GM19240 (cell line): ENCODE results near the gene DTL.

Experiments
- DNase-seq: peaks from one replicate; pipeline ENCODE4 v3.0.0; 2011; ENCODE audit warnings: low spot score; ENCODE audit not compliant: insufficient read length

Gene DTL

DNA sequence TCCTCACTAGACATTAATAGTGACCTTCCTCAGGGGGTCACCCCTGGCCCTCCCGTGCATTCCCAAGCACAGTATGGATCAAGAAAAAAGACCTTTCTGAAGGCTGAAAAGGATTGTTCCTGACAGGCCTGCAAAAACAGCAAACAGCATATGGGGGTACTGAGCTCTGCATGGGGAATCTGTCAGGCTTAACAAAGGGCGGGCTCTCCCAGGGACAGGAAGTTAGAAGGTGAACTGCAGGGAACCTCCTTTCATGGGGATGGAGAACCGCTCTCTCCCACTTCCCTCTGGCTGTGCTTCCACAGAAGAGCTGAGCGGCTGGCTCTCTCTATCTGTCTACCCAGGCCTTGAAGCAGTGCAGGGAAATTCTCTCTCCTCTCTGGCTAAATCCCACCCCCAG, 91.7 kb downstream of the DTL start:
- DNase-seq, result no peak

GRCh38 chr1:212129781-212130180, 94.2 kb downstream of the DTL start:
- no peak for DNase-seq

GRCh38 chr1:212132025-212132424, 96.5 kb downstream of the DTL start:
- no peak for DNase-seq

DNA sequence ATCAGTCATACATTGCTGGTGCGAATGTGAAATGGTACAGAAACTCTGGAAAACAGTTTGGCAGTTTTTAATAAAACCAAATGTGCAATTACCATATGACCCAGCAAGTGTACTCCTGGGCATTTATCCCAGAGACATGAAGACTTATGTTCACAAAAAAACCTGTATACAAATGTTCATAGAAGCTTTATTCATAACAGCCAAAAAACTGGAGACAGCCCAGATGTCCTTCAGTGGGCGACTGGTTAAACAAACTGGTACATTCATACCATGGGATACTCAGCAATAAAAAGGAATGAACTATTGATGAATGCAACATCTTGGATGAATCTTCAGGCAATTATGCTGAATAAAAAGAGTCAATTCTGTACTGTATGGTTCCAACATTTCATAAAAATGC, 97.8 kb downstream of the DTL start:
- no peak for DNase-seq

DNA sequence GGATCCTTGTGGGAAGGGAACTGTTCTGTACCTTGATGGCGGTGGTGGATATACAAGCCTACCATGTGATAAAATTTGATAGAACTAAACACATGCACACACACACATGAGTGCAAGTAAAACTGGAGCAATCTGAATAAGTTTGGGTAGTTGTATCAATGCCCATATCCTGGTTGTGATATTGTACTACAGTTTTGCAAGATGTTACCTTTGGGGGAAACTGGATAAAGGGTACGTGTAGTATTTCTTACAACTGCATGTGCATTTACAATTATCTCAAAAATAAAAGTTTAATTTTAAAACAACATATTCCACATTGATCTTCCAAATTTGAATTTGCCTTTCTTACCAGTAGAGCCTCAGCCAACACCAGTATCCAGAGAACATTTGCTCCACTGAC, 99.6 kb downstream of the DTL start:
- no peak for DNase-seq

GRCh38 chr1:212137854-212138253, 102.3 kb downstream of the DTL start:
- DNase-seq, result no peak

GRCh38 chr1:212138457-212138856, 102.9 kb downstream of the DTL start:
- DNase-seq, result no peak

- DNase-seq, result no peak
Observed at GRCh38 chr1:212139526-212140135, 104.1 kb downstream of the DTL start.

DNA sequence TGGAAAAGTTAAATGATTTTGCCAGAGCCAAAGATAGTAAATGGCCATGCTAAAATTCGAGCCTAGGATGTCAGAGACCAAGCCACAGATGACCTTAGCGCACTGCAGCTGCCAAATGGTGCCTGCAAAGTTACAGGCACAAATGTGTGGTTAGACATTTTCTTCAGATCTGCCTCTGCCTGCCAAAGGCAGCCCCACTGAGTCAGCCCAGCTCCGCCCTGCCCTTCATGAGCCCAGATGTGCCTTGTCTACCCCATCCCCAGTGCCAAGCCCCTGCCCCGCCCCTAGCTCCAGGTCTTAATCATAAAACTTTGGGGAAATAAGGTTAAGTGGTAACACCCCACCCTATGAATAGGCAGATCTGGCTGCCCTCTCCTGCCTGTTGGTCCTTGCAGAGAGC, 105.9 kb downstream of the DTL start:
- no peak for DNase-seq

DNA sequence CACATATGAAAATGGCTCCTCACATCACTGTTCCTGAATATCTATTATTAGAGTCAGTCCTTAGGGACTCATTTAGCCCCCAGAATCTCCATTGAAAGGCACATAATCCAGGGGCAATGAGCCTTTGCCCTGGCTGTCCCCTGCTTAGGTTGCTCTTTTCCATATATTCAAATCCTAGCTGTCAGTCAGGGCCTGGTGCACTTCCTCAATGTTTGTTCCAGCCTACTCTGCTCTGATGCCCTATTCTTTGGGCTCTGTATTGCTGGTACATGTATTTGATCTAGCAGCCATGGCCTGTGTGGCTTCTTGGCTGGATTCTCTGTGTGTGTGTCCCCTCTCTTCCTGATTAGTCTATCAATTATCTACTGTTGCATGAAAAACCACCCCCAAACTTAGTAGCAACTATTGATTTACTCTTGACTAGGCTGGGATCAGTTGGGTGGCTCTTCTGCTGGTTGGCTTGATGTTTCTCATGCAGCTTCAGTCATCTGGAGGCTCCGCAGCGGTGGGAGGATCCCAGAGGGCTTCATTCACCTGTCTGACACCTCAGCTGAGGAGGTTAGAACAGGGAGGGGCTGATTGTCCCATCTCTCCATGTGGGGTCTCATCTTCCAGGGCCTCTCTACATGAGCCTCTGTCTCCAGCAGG, 107.5 kb downstream of the DTL start:
- no peak for DNase-seq

DNA sequence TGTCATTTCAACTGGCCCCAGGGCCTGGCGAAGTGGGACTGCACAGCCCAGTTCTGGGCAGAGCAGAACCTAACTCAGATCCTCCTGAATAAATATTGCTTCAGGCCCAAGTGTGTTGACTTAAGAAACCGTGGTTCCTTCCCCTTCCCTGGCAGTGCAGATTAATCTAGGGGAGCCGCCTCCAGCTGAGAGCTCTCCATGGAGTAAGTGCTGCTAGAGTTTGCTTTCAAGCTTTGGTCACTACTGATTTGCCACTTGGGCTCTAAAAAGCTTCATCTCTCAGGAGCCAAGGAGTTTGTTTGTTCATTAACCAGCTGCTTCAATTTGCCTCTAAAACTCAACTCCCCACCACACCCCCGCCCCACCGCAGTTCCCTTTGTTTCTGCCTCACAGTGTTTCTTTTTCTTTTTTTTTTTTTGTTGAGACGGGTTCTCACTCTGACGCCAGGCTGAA, 112.1 kb downstream of the DTL start:
- DNase-seq, result no peak

- DNase-seq, result no peak
Observed at GRCh38 chr1:212149566-212149965, 114.0 kb downstream of the DTL start.

DNA sequence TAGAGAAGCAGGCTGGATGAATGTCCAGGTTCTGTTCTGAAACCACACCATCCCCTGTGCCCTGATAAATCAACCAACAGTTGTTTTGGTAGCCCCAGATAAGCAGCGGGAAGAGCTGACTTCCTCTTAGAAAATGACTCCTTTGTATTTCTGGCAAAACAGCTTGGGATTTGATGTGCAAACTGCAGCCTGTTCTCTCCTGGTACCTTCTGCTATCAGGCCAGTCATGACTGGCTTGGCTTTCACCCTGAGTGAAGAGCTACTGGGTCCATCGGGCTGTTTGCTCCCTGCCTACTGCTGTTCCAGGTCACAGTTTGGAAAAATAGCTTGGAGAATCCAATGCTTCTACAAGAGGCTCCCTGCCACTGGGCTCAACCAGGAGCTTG, 116.8 kb downstream of the DTL start:
- DNase-seq, result no peak

DNA sequence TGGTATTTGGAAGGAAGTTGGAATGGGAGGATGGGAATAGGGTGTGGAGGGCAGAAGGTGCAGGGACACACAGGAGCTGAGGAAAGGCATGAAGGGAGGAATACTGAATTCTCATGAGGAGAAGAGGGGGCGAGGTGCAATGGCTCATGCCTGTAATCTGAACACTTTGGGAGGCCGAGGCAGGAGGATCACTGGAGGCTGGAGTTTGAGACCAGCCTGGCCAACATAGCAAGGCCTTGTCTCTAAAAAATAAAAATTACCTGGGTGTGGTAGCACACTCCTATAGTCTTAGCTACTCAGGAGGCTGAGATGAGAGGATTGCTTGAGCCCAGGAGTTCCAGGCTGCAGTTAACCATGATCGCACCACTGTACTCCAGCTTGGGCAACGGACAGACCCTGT, 117.3 kb downstream of the DTL start:
- no peak for DNase-seq

DNA sequence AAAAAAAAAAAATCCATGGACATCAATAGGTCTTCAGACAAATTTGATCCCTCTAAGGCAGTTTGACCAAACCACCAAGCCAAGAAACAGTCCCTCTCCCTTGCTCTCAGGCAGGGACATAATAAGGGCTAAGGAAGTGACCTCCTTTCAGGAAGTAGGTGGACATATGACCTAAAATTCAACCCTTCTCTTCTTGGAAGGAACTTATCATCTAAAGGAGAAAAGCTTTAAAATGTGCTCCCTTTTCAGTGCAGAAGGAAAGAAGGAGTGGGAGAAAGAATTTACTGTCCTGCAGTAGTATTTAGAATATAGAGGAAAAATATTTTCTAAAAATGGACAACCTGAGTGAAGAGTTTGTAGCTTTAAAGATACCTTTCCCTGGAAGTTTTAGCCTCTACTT, 118.1 kb downstream of the DTL start:
- DNase-seq, result no peak
